Activated T-helper 2 cell treated with anti-CD3 and anti-CD28 coated beads, Interferon-gamma antibody, Interleukin-2, Interleukin-4, amounts not matched to agents 10 μg/mL and 5 μg/mL and 100 μg/mL, durations not matched to agents 14 hours and 24 hours and 36 hours (primary cell): ENCODE results near the gene HES2. TPM values are rescaled to one million over a fixed set of nuclear protein-coding genes. Genes with fewer than 3 reads are reported as not detected.
"Not testable (repeated sequence)": the region's sequence is repeated elsewhere in the genome, so short reads cannot be mapped to it uniquely, and the experiment has no call there.

Experiments
- DNase-seq: peaks from one replicate; pipeline ENCODE4 v3.0.0; 2021; ENCODE audit warnings: low spot score
- H3K27ac Mint-ChIP-seq: one replicate; pipeline ENCODE4 v1.8.0; 2021; ENCODE audit warnings: mixed read lengths
- H3K27me3 Mint-ChIP-seq: one replicate; pipeline ENCODE4 v1.8.0; 2021; ENCODE audit warnings: low read depth, mixed read lengths
- H3K36me3 Mint-ChIP-seq: one replicate; pipeline ENCODE4 v1.8.0; 2021; ENCODE audit warnings: low read depth, mixed read lengths
- H3K4me1 Mint-ChIP-seq: one replicate; pipeline ENCODE4 v1.8.0; 2021; ENCODE audit warnings: low read depth, mixed read lengths
- H3K4me3 Mint-ChIP-seq: one replicate; pipeline ENCODE4 v1.8.0; 2021; ENCODE audit warnings: low read depth, mild to moderate bottlenecking, moderate library complexity, mixed read lengths
- H3K9me3 Mint-ChIP-seq: one replicate; pipeline ENCODE4 v1.8.0; 2021; ENCODE audit warnings: mixed read lengths
- intact Hi-C: fragments of 100-400 bp; cut with micrococcal nuclease; formaldehyde crosslinking; loops from one replicate; pipeline ENCODE4 v1.15.1; 2023
- total RNA-seq: library from RNA; stranded (reverse); gene quantifications from 2 replicates; pipeline ENCODE4 v1.2.3, GENCODE V29; 2022

Gene HES2
- total RNA-seq, 1 donor from 2014 or later: 0.21 TPM

DNA sequence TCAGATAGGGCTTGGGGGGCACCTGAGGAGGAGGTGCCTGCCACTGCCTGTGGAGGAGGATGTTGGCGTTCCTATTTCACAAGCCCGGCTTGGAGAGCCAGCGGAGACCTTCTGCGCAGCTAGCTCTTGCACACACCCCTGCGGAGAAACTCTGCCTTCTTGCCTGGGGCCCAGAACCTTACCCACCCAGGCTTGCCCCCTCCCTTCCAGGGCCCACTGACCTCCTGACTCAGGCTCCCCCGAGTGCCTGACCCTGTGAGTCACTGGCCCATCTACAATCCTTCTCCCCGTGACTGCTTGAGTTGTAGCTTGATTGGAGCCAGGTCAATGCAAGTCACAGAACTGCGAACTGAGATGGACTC is 3.4 kb downstream of the HES2 start:
- H3K9me3 Mint-ChIP-seq: no peaks in the 10 kb centered on the region
- peaks cover 7% of the 10 kb centered on the region for H3K4me1 Mint-ChIP-seq
- H3K4me3 Mint-ChIP-seq: no peak overlapping the region
- H3K27me3 Mint-ChIP-seq: peaks cover 54% of the 10 kb centered on the region
- H3K27ac Mint-ChIP-seq: no peak overlapping the region
- intact Hi-C loops: no loop called here
- no peaks in the 10 kb centered on the region for H3K36me3 Mint-ChIP-seq
- no peak for DNase-seq

GRCh38 chr1:6414881-6415626 is 4.7 kb downstream of the HES2 start:
- DNase-seq: no peak
- Mint-ChIP-seq H3K4me3 (no peak overlapping the region), H3K36me3 (no peaks in the 10 kb centered on the region), H3K27me3 (peaks cover 50% of the 10 kb centered on the region), H3K4me1 (peaks cover 7% of the 10 kb centered on the region), H3K9me3 (no peaks in the 10 kb centered on the region), H3K27ac (no peak overlapping the region)
- intact Hi-C loops: no loop called here

- Mint-ChIP-seq H3K27me3 (peaks cover 47% of the 10 kb centered on the region), H3K9me3 (no peaks in the 10 kb centered on the region), H3K4me1 (peaks cover 7% of the 10 kb centered on the region), H3K4me3 (no peak overlapping the region), H3K36me3 (no peaks in the 10 kb centered on the region), H3K27ac (peak overlapping the region; percentile 28)
- intact Hi-C loops: no loop called here
- DNase-seq: no peak
These were observed 5.3 kb downstream of the HES2 start for GRCh38 chr1:6414443-6414844.

GRCh38 chr1:6412896-6413295 is 6.8 kb downstream of the HES2 start:
- Mint-ChIP-seq H3K27me3 (peaks cover 44% of the 10 kb centered on the region), H3K9me3 (no peaks in the 10 kb centered on the region), H3K27ac (no peak overlapping the region), H3K36me3 (no peaks in the 10 kb centered on the region), H3K4me1 (peaks cover 7% of the 10 kb centered on the region), H3K4me3 (no peak overlapping the region)
- intact Hi-C loops: no loop called here
- DNase-seq: no peak

DNA sequence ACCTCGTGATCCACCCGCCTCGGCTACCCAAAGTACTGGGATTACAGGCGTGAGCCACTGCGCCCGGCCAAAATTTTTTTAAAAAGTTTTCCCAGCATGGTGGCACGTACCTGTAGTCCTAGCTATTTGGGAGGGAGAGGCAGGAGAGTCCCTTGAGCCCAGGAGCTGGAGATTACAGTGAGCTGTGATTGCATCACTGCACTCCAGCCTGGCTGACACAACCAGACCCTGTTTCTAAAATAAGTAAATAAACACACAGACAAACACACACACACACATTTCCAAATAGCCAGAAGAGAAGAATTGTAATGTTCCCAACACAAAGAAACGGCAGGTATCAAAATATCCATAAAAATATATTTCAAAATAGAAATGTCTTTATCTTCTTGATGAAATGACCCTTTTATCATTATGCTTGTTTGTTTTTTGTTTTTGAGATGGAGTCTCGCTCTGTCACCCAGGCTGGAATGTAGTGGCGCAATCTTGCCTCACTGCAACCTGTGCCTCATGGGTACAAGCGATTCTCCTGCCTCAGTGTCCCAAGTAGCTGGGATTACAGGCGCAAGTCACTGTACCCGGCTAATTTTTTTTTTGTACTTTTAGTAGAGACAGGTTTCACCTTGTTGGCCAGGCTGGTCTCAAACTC is 9.3 kb downstream of the HES2 start:
- no peak for DNase-seq
- H3K27ac Mint-ChIP-seq: no peak overlapping the region
- H3K4me3 Mint-ChIP-seq: no peak overlapping the region
- H3K36me3 Mint-ChIP-seq: no peaks in the 10 kb centered on the region
- peaks cover 7% of the 10 kb centered on the region for H3K4me1 Mint-ChIP-seq
- peaks cover 31% of the 10 kb centered on the region for H3K27me3 Mint-ChIP-seq
- intact Hi-C loops: no loop called here
- H3K9me3 Mint-ChIP-seq: no peaks in the 10 kb centered on the region

- Mint-ChIP-seq H3K4me3 (no peak overlapping the region), H3K9me3 (no peaks in the 10 kb centered on the region), H3K36me3 (no peaks in the 10 kb centered on the region), H3K27ac (no peak overlapping the region), H3K27me3 (peaks cover 30% of the 10 kb centered on the region), H3K4me1 (peaks cover 7% of the 10 kb centered on the region)
- intact Hi-C loops: no loop called here
- no peak for DNase-seq
These were observed 10.0 kb downstream of the HES2 start for GRCh38 chr1:6409733-6410132.

DNA sequence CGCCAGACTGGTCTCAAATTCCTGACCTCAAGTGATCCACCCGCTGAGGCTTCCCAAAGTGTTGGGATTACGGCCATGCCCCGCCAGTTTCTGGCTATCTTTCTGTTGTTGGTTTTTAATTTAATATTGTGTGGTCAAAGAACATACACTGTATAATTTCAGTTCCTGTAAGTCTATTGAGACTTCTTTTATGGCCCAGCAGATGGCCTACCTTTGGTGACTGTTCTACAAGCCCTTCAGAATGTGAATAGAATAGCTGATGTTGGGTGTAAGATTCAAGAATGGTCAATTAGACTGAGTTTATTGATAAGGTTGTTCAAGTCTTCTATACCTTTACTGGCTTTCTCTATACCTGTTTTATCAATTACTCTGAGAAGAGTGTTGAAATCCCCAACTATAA is 10.7 kb downstream of the HES2 start:
- Mint-ChIP-seq H3K27ac (no peak overlapping the region), H3K36me3 (no peaks in the 10 kb centered on the region), H3K4me1 (peaks cover under 1% of the 10 kb centered on the region), H3K27me3 (peaks cover 25% of the 10 kb centered on the region), H3K9me3 (no peaks in the 10 kb centered on the region), H3K4me3 (no peak overlapping the region)
- intact Hi-C loops: no loop called here
- DNase-seq: no peak

GRCh38 chr1:6408023-6408422 is 11.7 kb downstream of the HES2 start:
- intact Hi-C loops: no loop called here
- no peak for DNase-seq
- peaks cover 23% of the 10 kb centered on the region for H3K27me3 Mint-ChIP-seq
- H3K4me3 Mint-ChIP-seq: no peak overlapping the region
- no peak overlapping the region for H3K27ac Mint-ChIP-seq
- H3K9me3 Mint-ChIP-seq: no peaks in the 10 kb centered on the region
- H3K36me3 Mint-ChIP-seq: no peaks in the 10 kb centered on the region
- no peaks in the 10 kb centered on the region for H3K4me1 Mint-ChIP-seq

DNA sequence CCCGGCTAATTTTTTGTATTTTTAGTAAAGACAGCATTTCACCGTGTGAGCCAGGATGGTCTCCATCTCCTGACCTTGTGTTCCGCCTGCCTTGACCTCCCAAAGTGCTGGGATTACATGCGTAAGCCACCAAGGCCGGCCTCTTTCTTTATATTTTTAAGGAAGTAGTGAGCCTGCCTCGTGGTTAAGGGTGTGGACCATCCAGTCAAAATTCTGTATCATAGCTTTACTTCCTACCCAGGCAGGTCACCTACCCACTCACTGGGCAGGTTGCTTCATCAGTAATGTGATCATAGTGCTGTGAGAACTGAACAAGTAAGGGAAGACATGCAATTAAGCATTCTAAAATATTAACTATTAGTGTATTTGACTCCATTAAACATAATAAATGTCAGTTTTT is 18.0 kb downstream of the HES2 start:
- Mint-ChIP-seq H3K36me3 (no peaks in the 10 kb centered on the region), H3K27ac (no peak overlapping the region), H3K4me1 (no peaks in the 10 kb centered on the region), H3K4me3 (no peak overlapping the region), H3K9me3 (no peaks in the 10 kb centered on the region), H3K27me3 (peaks cover 9% of the 10 kb centered on the region)
- intact Hi-C loops: no loop called here
- DNase-seq: no peak

GRCh38 chr1:6399294-6399693 is 20.4 kb downstream of the HES2 start:
- no peak overlapping the region for H3K4me3 Mint-ChIP-seq
- intact Hi-C loops: loop anchor here (10.0 kb wide), 1 partner anchor 386 kb away; the partner anchor contains the start of gene CAMTA1
- no peak overlapping the region for H3K27ac Mint-ChIP-seq
- no peak for DNase-seq
- H3K9me3 Mint-ChIP-seq: no peaks in the 10 kb centered on the region
- no peaks in the 10 kb centered on the region for H3K36me3 Mint-ChIP-seq
- peaks cover 7% of the 10 kb centered on the region for H3K4me1 Mint-ChIP-seq
- peaks cover 5% of the 10 kb centered on the region for H3K27me3 Mint-ChIP-seq

DNA sequence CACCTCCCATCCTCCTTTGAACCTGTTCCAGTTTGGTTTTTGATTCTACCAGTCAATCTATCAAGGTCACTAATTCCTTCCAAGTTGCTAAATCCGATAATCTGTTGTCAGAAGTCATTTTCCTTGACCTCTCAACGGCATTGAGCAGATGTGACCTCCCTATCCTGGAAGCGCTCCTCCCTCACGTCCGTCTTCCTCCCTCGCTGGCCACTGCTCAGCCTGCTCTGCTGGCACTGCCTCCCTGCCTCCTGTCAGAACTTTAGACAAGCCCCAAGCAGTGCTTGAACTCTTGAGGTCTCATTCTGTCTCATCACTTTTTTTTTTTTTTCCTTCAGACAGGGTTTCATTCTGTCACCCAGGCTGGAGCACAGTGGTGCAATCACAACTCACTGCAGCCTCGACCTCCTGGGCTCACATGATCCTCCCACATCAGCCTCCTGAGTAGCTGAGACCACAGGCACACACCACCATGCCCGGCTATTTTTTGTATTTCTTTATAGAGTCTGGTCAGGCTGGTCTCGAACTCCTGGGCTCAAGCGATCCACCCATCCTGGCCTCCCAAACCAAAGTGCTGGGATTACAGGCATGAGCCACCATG is 21.8 kb downstream of the HES2 start:
- no peaks in the 10 kb centered on the region for H3K36me3 Mint-ChIP-seq
- H3K4me1 Mint-ChIP-seq: peaks cover 13% of the 10 kb centered on the region
- no peak for DNase-seq
- intact Hi-C loops: loop anchor here (10.0 kb wide), 1 partner anchor 387 kb away; the partner anchor contains the start of gene CAMTA1
- H3K9me3 Mint-ChIP-seq: no peaks in the 10 kb centered on the region
- no peak overlapping the region for H3K4me3 Mint-ChIP-seq
- peaks cover 5% of the 10 kb centered on the region for H3K27me3 Mint-ChIP-seq
- no peak overlapping the region for H3K27ac Mint-ChIP-seq

- no peak for DNase-seq
- Mint-ChIP-seq H3K27ac (no peak overlapping the region), H3K4me3 (no peak overlapping the region), H3K9me3 (no peaks in the 10 kb centered on the region), H3K36me3 (peaks cover 4% of the 10 kb centered on the region), H3K27me3 (peaks cover 5% of the 10 kb centered on the region), H3K4me1 (peaks cover 17% of the 10 kb centered on the region)
- intact Hi-C loops: loop anchor here (10.0 kb wide), 1 partner anchor 388 kb away; the partner anchor contains the start of gene CAMTA1
These were observed 22.7 kb downstream of the HES2 start for GRCh38 chr1:6396998-6397397.

DNA sequence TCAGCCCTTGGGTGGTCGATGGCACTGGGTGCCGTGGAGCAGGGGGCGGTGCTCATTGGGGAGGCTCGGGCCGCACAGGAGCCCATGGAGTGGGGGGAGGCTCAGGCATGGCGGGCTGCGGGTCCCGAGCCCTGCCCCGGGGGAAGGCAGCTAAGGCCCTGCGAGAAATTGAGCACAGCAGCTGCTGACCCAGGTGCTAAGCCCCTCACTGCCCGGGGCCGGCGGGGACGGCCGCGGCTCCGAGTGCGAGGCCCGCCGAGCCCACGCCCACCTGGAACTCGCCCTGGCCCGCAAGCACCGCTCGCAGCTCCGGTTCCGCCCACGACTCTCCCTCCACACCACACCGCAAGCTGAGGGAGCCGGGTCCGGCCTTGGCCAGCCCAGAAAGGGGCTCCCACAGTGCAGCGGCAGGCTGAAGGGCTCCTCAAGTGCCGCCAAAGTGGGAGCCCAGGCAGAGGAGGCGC is 23.9 kb downstream of the HES2 start:
- not testable (repeated sequence) for H3K27ac Mint-ChIP-seq, H3K9me3 Mint-ChIP-seq, H3K4me3 Mint-ChIP-seq, H3K27me3 Mint-ChIP-seq, DNase-seq, H3K36me3 Mint-ChIP-seq
- intact Hi-C loops: loop anchor here (10.0 kb wide), 1 partner anchor 389 kb away; the partner anchor contains the start of gene CAMTA1
- peaks cover 24% of the 10 kb centered on the region for H3K4me1 Mint-ChIP-seq
